Suprapubic skin (tissue), 3 donors: ENCODE data around the gene SLC6A19.

Experiments
- POLR2A ChIP-seq, 2 donors: fragments of 450-650 bp; IDR thresholded peaks; one replicate each; pipeline ENCODE4 v1.6.1; 2017; ENCODE audit warnings: antibody characterized with exemption in 2 of 2, mild to moderate bottlenecking in 2 of 2, moderate library complexity in 2 of 2
- TF ChIP-seq, protein P1 (sequence below), 2 donors: fragments of 200-600 bp in 1 of 2; fragments of 450-650 bp in 1 of 2; sonication (generic) in 1 of 2; IDR thresholded peaks; one replicate each; pipeline ENCODE4 v1.5.1; 2016 to 2019; ENCODE audit warnings: antibody characterized with exemption in 2 of 2, mild to moderate bottlenecking in 1 of 2, moderate library complexity in 1 of 2

DNA sequence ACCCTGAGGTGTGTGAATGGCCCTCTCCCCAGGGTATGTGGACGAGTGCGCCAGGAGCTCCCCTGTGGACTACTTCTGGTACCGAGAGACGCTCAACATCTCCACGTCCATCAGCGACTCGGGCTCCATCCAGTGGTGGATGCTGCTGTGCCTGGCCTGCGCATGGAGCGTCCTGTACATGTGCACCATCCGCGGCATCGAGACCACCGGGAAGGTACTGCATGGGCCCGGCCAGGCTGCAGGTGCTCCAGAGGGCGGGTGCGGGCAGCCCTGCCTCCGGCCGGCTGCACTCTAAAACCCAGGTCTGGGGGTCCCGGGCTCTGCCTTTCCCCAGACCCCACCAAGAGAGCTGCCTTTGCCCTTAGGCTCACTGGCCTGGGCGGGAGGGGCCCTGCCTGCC lies 10.9 kb downstream of the SLC6A19 start:
- TF ChIP-seq, protein P1, sequence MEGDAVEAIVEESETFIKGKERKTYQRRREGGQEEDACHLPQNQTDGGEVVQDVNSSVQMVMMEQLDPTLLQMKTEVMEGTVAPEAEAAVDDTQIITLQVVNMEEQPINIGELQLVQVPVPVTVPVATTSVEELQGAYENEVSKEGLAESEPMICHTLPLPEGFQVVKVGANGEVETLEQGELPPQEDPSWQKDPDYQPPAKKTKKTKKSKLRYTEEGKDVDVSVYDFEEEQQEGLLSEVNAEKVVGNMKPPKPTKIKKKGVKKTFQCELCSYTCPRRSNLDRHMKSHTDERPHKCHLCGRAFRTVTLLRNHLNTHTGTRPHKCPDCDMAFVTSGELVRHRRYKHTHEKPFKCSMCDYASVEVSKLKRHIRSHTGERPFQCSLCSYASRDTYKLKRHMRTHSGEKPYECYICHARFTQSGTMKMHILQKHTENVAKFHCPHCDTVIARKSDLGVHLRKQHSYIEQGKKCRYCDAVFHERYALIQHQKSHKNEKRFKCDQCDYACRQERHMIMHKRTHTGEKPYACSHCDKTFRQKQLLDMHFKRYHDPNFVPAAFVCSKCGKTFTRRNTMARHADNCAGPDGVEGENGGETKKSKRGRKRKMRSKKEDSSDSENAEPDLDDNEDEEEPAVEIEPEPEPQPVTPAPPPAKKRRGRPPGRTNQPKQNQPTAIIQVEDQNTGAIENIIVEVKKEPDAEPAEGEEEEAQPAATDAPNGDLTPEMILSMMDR (IDR thresholded peaks at IDR 0.05), result no peak
- TF ChIP-seq POLR2A (IDR thresholded peaks at IDR 0.05), result no peak
